Measurements from ENCODE around the gene L1CAM. TPM values are rescaled to one million over a fixed set of nuclear protein-coding genes. Genes with fewer than 3 reads are reported as not detected.

The L1CAM gene
- total RNA-seq, 1 donor from 2014 or later, result 16.6 TPM

DNA sequence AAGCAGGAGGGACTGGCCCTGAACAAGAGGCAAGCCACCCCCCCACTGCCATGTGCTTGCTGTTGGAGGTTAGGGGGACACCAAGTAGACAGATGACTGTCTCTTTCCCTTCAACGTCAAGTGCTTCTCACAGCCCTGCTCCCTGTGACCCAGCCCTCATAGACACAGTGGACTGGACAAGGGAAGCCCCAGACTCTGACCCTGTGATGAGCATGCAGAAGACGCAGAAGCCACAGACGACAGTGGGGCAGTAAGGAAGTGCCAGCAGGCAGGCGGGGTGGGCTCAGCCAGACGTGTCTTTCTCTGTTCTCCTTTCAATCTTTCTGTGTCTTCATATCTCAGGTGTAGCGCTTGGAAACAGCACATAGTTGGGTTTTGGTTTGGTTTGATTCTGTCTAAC lies 2.4 kb upstream of the L1CAM start:
- Mint-ChIP-seq H3K36me3 (ENCODE audit: unreplicated experiment) (no peaks in the 10 kb centered on the region), H3K4me1 (ENCODE audit: unreplicated experiment) (peaks cover 6% of the 10 kb centered on the region), H3K27ac (ENCODE audit: unreplicated experiment) (no peak overlapping the region), H3K4me3 (ENCODE audit: unreplicated experiment) (no peak overlapping the region), H3K9me3 (ENCODE audit: unreplicated experiment) (no peaks in the 10 kb centered on the region), H3K27me3 (ENCODE audit: unreplicated experiment) (peaks cover 9% of the 10 kb centered on the region)
- no peak for DNase-seq (ENCODE audit: extremely low spot score, unreplicated experiment)
- TF ChIP-seq, protein P1, sequence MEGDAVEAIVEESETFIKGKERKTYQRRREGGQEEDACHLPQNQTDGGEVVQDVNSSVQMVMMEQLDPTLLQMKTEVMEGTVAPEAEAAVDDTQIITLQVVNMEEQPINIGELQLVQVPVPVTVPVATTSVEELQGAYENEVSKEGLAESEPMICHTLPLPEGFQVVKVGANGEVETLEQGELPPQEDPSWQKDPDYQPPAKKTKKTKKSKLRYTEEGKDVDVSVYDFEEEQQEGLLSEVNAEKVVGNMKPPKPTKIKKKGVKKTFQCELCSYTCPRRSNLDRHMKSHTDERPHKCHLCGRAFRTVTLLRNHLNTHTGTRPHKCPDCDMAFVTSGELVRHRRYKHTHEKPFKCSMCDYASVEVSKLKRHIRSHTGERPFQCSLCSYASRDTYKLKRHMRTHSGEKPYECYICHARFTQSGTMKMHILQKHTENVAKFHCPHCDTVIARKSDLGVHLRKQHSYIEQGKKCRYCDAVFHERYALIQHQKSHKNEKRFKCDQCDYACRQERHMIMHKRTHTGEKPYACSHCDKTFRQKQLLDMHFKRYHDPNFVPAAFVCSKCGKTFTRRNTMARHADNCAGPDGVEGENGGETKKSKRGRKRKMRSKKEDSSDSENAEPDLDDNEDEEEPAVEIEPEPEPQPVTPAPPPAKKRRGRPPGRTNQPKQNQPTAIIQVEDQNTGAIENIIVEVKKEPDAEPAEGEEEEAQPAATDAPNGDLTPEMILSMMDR (IDR thresholded peaks at IDR 0.05), result no peak

DNA sequence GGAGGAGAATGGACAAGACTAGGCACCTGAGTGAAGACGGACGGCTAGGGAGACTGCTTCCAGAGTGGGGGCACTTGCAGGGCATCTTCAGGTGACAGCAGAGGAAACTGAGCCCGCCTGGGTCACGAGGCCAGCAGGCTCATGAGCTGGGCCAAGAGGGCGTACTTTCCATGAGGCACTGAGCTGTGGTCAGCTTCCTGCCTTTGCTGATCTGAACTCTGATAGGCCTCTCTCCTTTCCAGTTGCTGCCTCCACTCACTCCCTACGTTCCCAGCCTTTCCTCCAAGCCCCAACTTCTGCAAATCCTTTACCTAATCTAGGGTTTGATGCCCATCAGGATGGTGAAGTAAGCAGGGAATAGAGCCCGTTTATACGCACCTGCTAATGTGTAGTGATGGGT lies 1.4 kb upstream of the L1CAM start:
- H3K36me3 Mint-ChIP-seq (ENCODE audit: unreplicated experiment), result no peaks in the 10 kb centered on the region
- TF ChIP-seq, protein P1 (IDR thresholded peaks at IDR 0.05), result no peak
- peaks cover 9% of the 10 kb centered on the region for H3K27me3 Mint-ChIP-seq (ENCODE audit: unreplicated experiment)
- no peaks in the 10 kb centered on the region for H3K9me3 Mint-ChIP-seq (ENCODE audit: unreplicated experiment)
- no peak overlapping the region for H3K4me3 Mint-ChIP-seq (ENCODE audit: unreplicated experiment)
- no peak overlapping the region for H3K27ac Mint-ChIP-seq (ENCODE audit: unreplicated experiment)
- peaks cover 6% of the 10 kb centered on the region for H3K4me1 Mint-ChIP-seq (ENCODE audit: unreplicated experiment)
- DNase-seq (ENCODE audit: extremely low spot score, unreplicated experiment), result no peak

DNA sequence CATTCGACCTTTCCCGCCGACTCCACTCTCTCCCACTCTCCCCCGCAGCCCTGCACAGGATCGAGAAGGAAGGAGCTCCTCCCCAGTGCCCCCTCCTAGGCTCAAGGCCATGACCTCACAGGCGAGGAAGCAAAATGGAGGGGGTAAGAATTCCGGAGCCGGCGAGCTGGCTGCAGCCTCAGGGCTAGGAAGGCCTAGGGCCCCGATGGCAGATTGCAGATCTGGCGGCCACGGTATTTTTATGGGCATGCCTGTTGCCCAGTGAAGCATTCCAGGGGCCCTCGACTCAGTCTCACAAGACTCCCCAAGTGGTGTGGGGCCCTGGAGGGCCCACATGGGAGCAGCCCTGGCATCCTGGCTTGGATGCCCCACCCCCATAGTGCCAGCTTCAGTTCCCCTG lies 942 bp upstream of the L1CAM start:
- no peaks in the 10 kb centered on the region for H3K36me3 Mint-ChIP-seq (ENCODE audit: unreplicated experiment)
- peaks cover 9% of the 10 kb centered on the region for H3K4me1 Mint-ChIP-seq (ENCODE audit: unreplicated experiment)
- TF ChIP-seq, protein P1 (IDR thresholded peaks at IDR 0.05), result no peak
- peaks cover 9% of the 10 kb centered on the region for H3K27me3 Mint-ChIP-seq (ENCODE audit: unreplicated experiment)
- no peak overlapping the region for H3K4me3 Mint-ChIP-seq (ENCODE audit: unreplicated experiment)
- no peak for DNase-seq (ENCODE audit: extremely low spot score, unreplicated experiment)
- no peak overlapping the region for H3K27ac Mint-ChIP-seq (ENCODE audit: unreplicated experiment)
- H3K9me3 Mint-ChIP-seq (ENCODE audit: unreplicated experiment), result no peaks in the 10 kb centered on the region

DNA sequence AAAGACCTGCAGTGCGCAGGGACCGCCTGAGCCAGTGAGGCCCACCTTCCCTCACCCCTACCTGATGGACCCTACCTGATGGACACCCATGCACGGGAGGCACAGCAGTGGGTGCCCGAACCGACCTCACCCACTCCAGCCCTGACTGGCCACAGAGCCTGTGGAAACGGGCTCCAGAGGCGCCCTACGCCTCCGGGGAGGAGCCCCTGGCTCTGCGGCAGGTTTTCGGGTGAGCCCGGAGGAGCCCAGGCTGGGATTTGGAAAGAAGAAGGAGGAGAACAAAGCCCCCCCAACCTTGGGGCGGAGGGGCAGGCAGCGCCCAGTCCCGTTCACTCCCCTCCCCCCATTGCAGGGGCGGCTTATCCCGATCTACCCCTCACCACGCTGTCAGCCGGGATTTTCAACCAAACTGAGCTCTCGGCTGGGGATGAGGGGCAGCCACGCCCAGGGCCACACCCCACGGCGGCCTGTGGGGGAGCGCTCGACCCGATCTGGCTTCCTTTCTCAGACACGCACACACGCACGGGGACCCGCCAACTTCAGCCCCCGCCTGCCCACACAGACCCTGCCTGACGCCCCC lies 675 bp downstream of the L1CAM start:
- peaks cover 9% of the 10 kb centered on the region for H3K27me3 Mint-ChIP-seq (ENCODE audit: unreplicated experiment)
- no peak for DNase-seq (ENCODE audit: extremely low spot score, unreplicated experiment)
- peak overlapping the region; percentile 52 for H3K4me3 Mint-ChIP-seq (ENCODE audit: unreplicated experiment)
- no peak overlapping the region for H3K27ac Mint-ChIP-seq (ENCODE audit: unreplicated experiment)
- TF ChIP-seq, protein P1 (IDR thresholded peaks at IDR 0.05), result no peak
- no peaks in the 10 kb centered on the region for H3K36me3 Mint-ChIP-seq (ENCODE audit: unreplicated experiment)
- H3K4me1 Mint-ChIP-seq (ENCODE audit: unreplicated experiment), result peaks cover 10% of the 10 kb centered on the region
- H3K9me3 Mint-ChIP-seq (ENCODE audit: unreplicated experiment), result no peaks in the 10 kb centered on the region

DNA sequence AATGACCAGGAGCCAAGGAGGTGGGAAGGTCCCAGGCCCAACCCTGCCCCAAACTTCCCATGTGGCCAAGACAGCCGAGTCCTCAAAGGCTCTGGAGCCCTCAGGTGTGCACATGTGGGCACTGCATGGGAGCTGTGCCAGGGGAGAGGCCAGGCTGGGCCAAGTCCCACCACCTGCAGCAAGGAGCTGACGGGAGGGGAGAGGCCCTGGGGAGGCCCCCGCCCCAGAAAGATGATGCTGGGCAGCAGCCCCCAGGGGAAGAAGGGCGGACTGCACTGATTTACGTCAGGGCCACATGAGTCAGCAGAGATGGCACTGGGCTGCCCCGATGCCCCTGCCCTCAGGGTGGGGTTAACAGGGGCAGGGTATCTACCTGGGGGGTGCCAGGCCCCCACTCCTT lies 1.4 kb downstream of the L1CAM start:
- Mint-ChIP-seq H3K27me3 (ENCODE audit: unreplicated experiment) (peaks cover 7% of the 10 kb centered on the region), H3K4me1 (ENCODE audit: unreplicated experiment) (peaks cover 10% of the 10 kb centered on the region), H3K27ac (ENCODE audit: unreplicated experiment) (no peak overlapping the region), H3K4me3 (ENCODE audit: unreplicated experiment) (no peak overlapping the region), H3K36me3 (ENCODE audit: unreplicated experiment) (no peaks in the 10 kb centered on the region), H3K9me3 (ENCODE audit: unreplicated experiment) (no peaks in the 10 kb centered on the region)
- no peak for DNase-seq (ENCODE audit: extremely low spot score, unreplicated experiment)
- TF ChIP-seq, protein P1 (IDR thresholded peaks at IDR 0.05), result no peak

All from osteocyte (in vitro differentiated cells).